SH-SY5Y (cell line): ENCODE measurements around the gene SLC35F3.

ENCODE experiments used
- GATA2 ChIP-seq: IDR thresholded peaks from 2 replicates; pipeline ENCODE4 v1.6.1; 2011; ENCODE audit warnings: mild to moderate bottlenecking, low read depth, low read length
- GATA3 ChIP-seq: IDR thresholded peaks from 2 replicates; pipeline ENCODE4 v1.6.1; 2011; ENCODE audit warnings: low read depth, mild to moderate bottlenecking, low read length, moderate library complexity

- no peak for TF ChIP-seq GATA2
- TF ChIP-seq GATA3, result no peak
These were observed 337.5 kb downstream of the SLC35F3 start for GRCh38 chr1:234241941-234242490.
